H9 (cell line): ENCODE results near the gene AGPAT1. TPM values are rescaled to one million over a fixed set of nuclear protein-coding genes. Genes with fewer than 3 reads are reported as not detected.
A peak's percentile ranks its signal among the peaks of the same experiment; 100 is the strongest.

Experiments
- DNase-seq: peaks from one replicate; pipeline ENCODE4 v3.0.0-alpha.2; 2017
- H2AFZ ChIP-seq: one replicate; pipeline ENCODE4 v1.6.1; 2013; ENCODE audit warnings: mild to moderate bottlenecking, low read length, control low read depth, moderate library complexity
- H2AK5ac ChIP-seq: 2 replicates; pipeline ENCODE4 v1.6.1; 2013; ENCODE audit warnings: low read length, control low read depth, mixed read lengths; ENCODE audit not compliant: insufficient read length
- H2BK120ac ChIP-seq: one replicate; pipeline ENCODE4 v1.6.1; 2013; ENCODE audit warnings: low read depth, mild to moderate bottlenecking, low read length, control low read depth, inconsistent platforms; ENCODE audit not compliant: poor library complexity, severe bottlenecking
- H2BK12ac ChIP-seq: 2 replicates; pipeline ENCODE4 v1.6.1; 2013; ENCODE audit warnings: low read length, control low read depth, mixed read lengths, low read depth; ENCODE audit not compliant: insufficient read length
- H2BK15ac ChIP-seq: 2 replicates; pipeline ENCODE4 v1.6.1; 2013; ENCODE audit warnings: low read depth, low read length, control low read depth
- H2BK20ac ChIP-seq: one replicate; pipeline ENCODE4 v1.6.1; 2013; ENCODE audit warnings: low read depth, mild to moderate bottlenecking, low read length, control low read depth, inconsistent platforms; ENCODE audit not compliant: poor library complexity, severe bottlenecking
- H2BK5ac ChIP-seq: 2 replicates; pipeline ENCODE4 v1.6.1; 2013; ENCODE audit warnings: low read length, control low read depth, mixed read lengths; ENCODE audit not compliant: insufficient read length
- H3K14ac ChIP-seq: 2 replicates; pipeline ENCODE4 v1.6.1; 2013; ENCODE audit warnings: low read length, control low read depth; ENCODE audit not compliant: insufficient read depth
- H3K18ac ChIP-seq: 2 replicates; pipeline ENCODE4 v1.6.1; 2013; ENCODE audit warnings: low read depth, mild to moderate bottlenecking, mixed read lengths, low read length, control low read depth; ENCODE audit not compliant: insufficient read length
- H3K23ac ChIP-seq: 2 replicates; pipeline ENCODE4 v1.6.1; 2013; ENCODE audit warnings: low read length, control low read depth, mixed read lengths, low read depth; ENCODE audit not compliant: insufficient read length
- H3K23me2 ChIP-seq: 2 replicates; pipeline ENCODE4 v1.6.1; 2013; ENCODE audit warnings: low read depth, mild to moderate bottlenecking, mixed read lengths, low read length, control low read depth; ENCODE audit not compliant: insufficient read length, poor library complexity, severe bottlenecking
- H3K27ac ChIP-seq: 2 replicates; pipeline ENCODE4 v1.5.1; 2013; ENCODE audit warnings: low read length, control low read depth, mixed read lengths, low read depth; ENCODE audit not compliant: insufficient read length
- H3K27me3 ChIP-seq: 2 replicates; pipeline ENCODE4 v1.6.1; 2013; ENCODE audit warnings: low read length, control low read depth, inconsistent platforms; ENCODE audit not compliant: insufficient read depth
- H3K4ac ChIP-seq: 2 replicates; pipeline ENCODE4 v1.6.1; 2013; ENCODE audit warnings: low read depth, mild to moderate bottlenecking, control low read depth, inconsistent platforms, low read length, moderate library complexity
- H3K4me1 ChIP-seq: 2 replicates; pipeline ENCODE4 v1.6.1; 2013; ENCODE audit warnings: low read length, control low read depth, inconsistent platforms; ENCODE audit not compliant: insufficient read depth
- H3K4me2 ChIP-seq: 2 replicates; pipeline ENCODE4 v1.6.1; 2013; ENCODE audit warnings: low read length, control low read depth, mixed read lengths; ENCODE audit not compliant: insufficient read length, insufficient read depth
- H3K56ac ChIP-seq: 2 replicates; pipeline ENCODE4 v1.6.1; 2013; ENCODE audit warnings: low read depth, mild to moderate bottlenecking, mixed read lengths, low read length, control low read depth; ENCODE audit not compliant: insufficient read length
- H3K79me1 ChIP-seq: 2 replicates; pipeline ENCODE4 v1.6.1; 2013; ENCODE audit warnings: low read depth, mild to moderate bottlenecking, moderate library complexity, low read length, control low read depth, inconsistent platforms; ENCODE audit not compliant: insufficient read depth, poor library complexity, severe bottlenecking
- H3K79me2 ChIP-seq: 2 replicates; pipeline ENCODE4 v1.6.1; 2013; ENCODE audit warnings: low read length, control low read depth, inconsistent platforms; ENCODE audit not compliant: insufficient read depth
- H3K9ac ChIP-seq: 2 replicates; pipeline ENCODE4 v1.6.1; 2013; ENCODE audit warnings: low read length, control low read depth, mixed read lengths; ENCODE audit not compliant: insufficient read length; ENCODE audit errors: extremely low read depth
- H3K9me3 ChIP-seq: one replicate; pipeline ENCODE4 v1.6.1; 2013; ENCODE audit warnings: low read depth, low read length, inconsistent platforms; ENCODE audit not compliant: control insufficient read depth
- H3T11ph ChIP-seq: one replicate; pipeline ENCODE4 v1.6.1; 2013; ENCODE audit warnings: mild to moderate bottlenecking, low read length, control low read depth, inconsistent platforms
- H4K20me1 ChIP-seq: one replicate; pipeline ENCODE4 v1.6.1; 2013; ENCODE audit not compliant: control insufficient read depth, insufficient read length, insufficient read depth
- H4K5ac ChIP-seq: 2 replicates; pipeline ENCODE4 v1.6.1; 2013; ENCODE audit warnings: low read depth, mild to moderate bottlenecking, mixed read lengths, low read length, control low read depth; ENCODE audit not compliant: insufficient read length
- H4K8ac ChIP-seq: replicated peaks from 2 replicates; pipeline ENCODE4 v1.6.1; 2013; ENCODE audit warnings: low read length, control low read depth, mixed read lengths, low read depth; ENCODE audit not compliant: insufficient read length
- H4K91ac ChIP-seq: 2 replicates; pipeline ENCODE4 v1.6.1; 2013; ENCODE audit warnings: low read depth, mild to moderate bottlenecking, moderate library complexity, mixed read lengths, low read length, control low read depth; ENCODE audit not compliant: insufficient read length
- H3K27ac Mint-ChIP-seq, 3 experiments: 2 replicates in 2 of 3; 3 replicates in 1 of 3; pipeline ENCODE4 v1.8.0; 2020 to 2021; ENCODE audit warnings: mixed read lengths in 3 of 3, mild to moderate bottlenecking in 1 of 3, moderate library complexity in 1 of 3
- H3K27me3 Mint-ChIP-seq: 2 replicates; pipeline ENCODE4 v1.8.0; 2021; ENCODE audit warnings: low read depth, mild to moderate bottlenecking, moderate library complexity, mixed read lengths
- H3K36me3 Mint-ChIP-seq, 3 experiments: 2 replicates in 2 of 3; 3 replicates in 1 of 3; pipeline ENCODE4 v1.8.0; 2020 to 2021; ENCODE audit warnings: low read depth in 3 of 3, mixed read lengths in 3 of 3; ENCODE audit not compliant: insufficient read depth in 1 of 3
- H3K4me1 Mint-ChIP-seq, 2 experiments: 2 replicates each; pipeline ENCODE4 v1.8.0; 2020; ENCODE audit warnings: mixed read lengths in 2 of 2
- H3K4me3 Mint-ChIP-seq, 2 experiments: 2 replicates in 1 of 2; 3 replicates in 1 of 2; pipeline ENCODE4 v1.8.0; 2020 to 2021; ENCODE audit warnings: mild to moderate bottlenecking in 2 of 2, mixed read lengths in 2 of 2, moderate library complexity in 1 of 2
- H3K9me3 Mint-ChIP-seq, 2 experiments: 2 replicates in 1 of 2; 3 replicates in 1 of 2; pipeline ENCODE4 v1.8.0; 2020; ENCODE audit warnings: mild to moderate bottlenecking in 2 of 2, mixed read lengths in 2 of 2, moderate library complexity in 1 of 2
- CTCF ChIP-seq: fragments of 200-600 bp; sonication (generic); conservative IDR thresholded peaks from 3 replicates; pipeline ENCODE4 v1.8.0; 2021; ENCODE audit warnings: antibody characterized with exemption, mild to moderate bottlenecking
- WGBS: extraction: QIAGEN DNeasy Blood & Tissue Kit; methylation state at CpG from one replicate; pipeline ENCODE4 v1.1.7; 2013; ENCODE audit warnings: missing lambda C conversion rate, low lambda C conversion rate, mixed read lengths; ENCODE audit not compliant: insufficient read length; ENCODE audit errors: extremely low coverage; 5-methylcytosine and 5-hydroxymethylcytosine counted together
- total RNA-seq: library from RNA; stranded (reverse); gene quantifications from 2 replicates; pipeline ENCODE4 v1.2.1, GENCODE V29; 2021

AGPAT1 gene
- total RNA-seq, 1 experiment from 2014 or later, result 89.5 TPM

- no peaks in the 10 kb centered on the region for H4K20me1 ChIP-seq
- no CpG with 5 or more reads among the region's 5 CpGs for WGBS
- no peak within 1 kb of the TSS for H2BK12ac ChIP-seq
- H3K4me1 Mint-ChIP-seq, result peaks cover 59 to 62% of the 10 kb centered on the region in 2 experiments
- no peaks in the 10 kb centered on the region for H3K79me1 ChIP-seq
- H2BK20ac ChIP-seq, result no peak within 1 kb of the TSS
- H3K18ac ChIP-seq, result no peak within 1 kb of the TSS
- H3K4me1 ChIP-seq, result peaks cover 7% of the 10 kb centered on the region
- H3K36me3 Mint-ChIP-seq, result peaks cover 1 to 14% (median 11%) of the 10 kb centered on the region in 3 experiments; a peak in 6 of 7 replicates
- H3K4me2 ChIP-seq, result peak within 1 kb of the TSS; percentile 44
- H3K79me2 ChIP-seq, result no peaks in the 10 kb centered on the region
- peak within 1 kb of the TSS; percentile 39 to 91 (median 87); a peak in 6 of 7 replicates for H3K27ac Mint-ChIP-seq
- no peak within 1 kb of the TSS for H2BK15ac ChIP-seq
- no peaks in the 10 kb centered on the region for H3K27me3 ChIP-seq
- H4K8ac ChIP-seq, result no peak within 1 kb of the TSS
- H3K9ac ChIP-seq, result no peak within 1 kb of the TSS
- H3T11ph ChIP-seq, result no peak within 1 kb of the TSS
- H3K9me3 Mint-ChIP-seq, result no peaks in the 10 kb centered on the region; a peak in 1 of 5 replicates
- H3K4ac ChIP-seq, result no peak within 1 kb of the TSS
- no peak for TF ChIP-seq CTCF
- H3K27ac ChIP-seq, result no peak within 1 kb of the TSS
- no peak within 1 kb of the TSS for H2AFZ ChIP-seq
- H3K9me3 ChIP-seq, result no peaks in the 10 kb centered on the region
- H2BK5ac ChIP-seq, result no peak within 1 kb of the TSS
- no peak within 1 kb of the TSS for H4K5ac ChIP-seq
- H3K23ac ChIP-seq, result no peak within 1 kb of the TSS
- H3K4me3 Mint-ChIP-seq, result peak within 1 kb of the TSS; percentile 47 to 66; a peak in 4 of 5 replicates
- H2AK5ac ChIP-seq, result no peak within 1 kb of the TSS
- H3K56ac ChIP-seq, result no peak within 1 kb of the TSS
- H3K14ac ChIP-seq, result no peak within 1 kb of the TSS; the same call in 1 of the 2 replicates
- no peak within 1 kb of the TSS for H4K91ac ChIP-seq
- DNase-seq, result peak; percentile 67
- no peak within 1 kb of the TSS for H2BK120ac ChIP-seq
- H3K23me2 ChIP-seq, result peaks cover 17% of the 10 kb centered on the region
- H3K27me3 Mint-ChIP-seq, result no peaks in the 10 kb centered on the region
These were observed 16.7 kb upstream of the AGPAT1 start, which contains the start of gene GPSM3 for GRCh38 chr6:32192608-32193039. GPSM3 (minus strand) TSS chr6:32192643; CDS start chr6:32192513, 130 bp downstream.
